Muscle layer of duodenum (tissue), 2 donors: ENCODE measurements around the gene DVL1.

Source experiments
- H3K27ac ChIP-seq: one replicate; pipeline ENCODE4 v1.7.0; 2013; ENCODE audit warnings: mild to moderate bottlenecking, low read length
- H3K27me3 ChIP-seq: one replicate; pipeline ENCODE4 v1.7.0; 2013; ENCODE audit warnings: low read depth, mild to moderate bottlenecking, control low read depth, low read length
- H3K36me3 ChIP-seq, 2 donors: one replicate each; pipeline ENCODE4 v1.7.0; 2013; ENCODE audit warnings: low read length in 2 of 2, control low read depth in 1 of 2, mild to moderate bottlenecking in 1 of 2; ENCODE audit not compliant: insufficient read depth in 2 of 2, control insufficient read depth in 1 of 2
- H3K4me1 ChIP-seq, 2 donors: one replicate each; pipeline ENCODE4 v1.7.0; 2013; ENCODE audit warnings: low read length in 2 of 2, mild to moderate bottlenecking in 2 of 2, control low read depth in 1 of 2, moderate library complexity in 1 of 2; ENCODE audit not compliant: insufficient read depth in 2 of 2, control insufficient read depth in 1 of 2
- H3K4me3 ChIP-seq, 2 donors: one replicate each; pipeline ENCODE4 v1.7.0; 2013; ENCODE audit warnings: low read length in 2 of 2, low read depth in 1 of 2, mild to moderate bottlenecking in 1 of 2
- H3K9me3 ChIP-seq, 2 donors: one replicate each; pipeline ENCODE4 v1.7.0; 2013; ENCODE audit warnings: low read length in 2 of 2, control low read depth in 1 of 2, mild to moderate bottlenecking in 1 of 2; ENCODE audit not compliant: control insufficient read depth in 1 of 2
- donor health status: healthy.

DVL1 gene

GRCh38 chr1:1298861-1299685, 50.1 kb downstream of the DVL1 start:
- peaks cover 0 to 34% of the 10 kb centered on the region in 2 donors for H3K36me3 ChIP-seq

GRCh38 chr1:1297802-1298424, 51.3 kb downstream of the DVL1 start:
- Histone ChIP-seq H3K27me3 (no peaks in the 10 kb centered on the region), H3K4me1 (peaks cover 0 to 4% of the 10 kb centered on the region in 2 donors), H3K27ac (no peak overlapping the region), H3K4me3 (no peak overlapping the region), H3K36me3 (peaks cover 0 to 35% of the 10 kb centered on the region in 2 donors), H3K9me3 (no peaks in the 10 kb centered on the region)

More at GRCh38 chr1:1298861-1299685, 50.1 kb downstream of the DVL1 start:
- H3K4me3 ChIP-seq, result no peak overlapping the region
- H3K27me3 ChIP-seq, result no peaks in the 10 kb centered on the region
- H3K9me3 ChIP-seq, result no peaks in the 10 kb centered on the region
- peaks cover 0 to 12% of the 10 kb centered on the region in 2 donors for H3K4me1 ChIP-seq
- H3K27ac ChIP-seq, result no peak overlapping the region

- H3K27ac ChIP-seq, result no peak overlapping the region
- peaks cover 0 to 8% of the 10 kb centered on the region in 2 donors for H3K4me1 ChIP-seq
- H3K4me3 ChIP-seq, result no peak overlapping the region
- H3K36me3 ChIP-seq, result peaks cover 0 to 35% of the 10 kb centered on the region in 2 donors
- H3K9me3 ChIP-seq, result no peaks in the 10 kb centered on the region
- H3K27me3 ChIP-seq, result no peaks in the 10 kb centered on the region
Observed at GRCh38 chr1:1296070-1297061, 52.9 kb downstream of the DVL1 start.

GRCh38 chr1:1295154-1295923, 53.9 kb downstream of the DVL1 start:
- H3K4me1 ChIP-seq, result peaks cover 0 to 13% of the 10 kb centered on the region in 2 donors
- H3K27ac ChIP-seq, result no peak overlapping the region
- no peak overlapping the region for H3K4me3 ChIP-seq
- no peaks in the 10 kb centered on the region for H3K27me3 ChIP-seq
- no peaks in the 10 kb centered on the region for H3K9me3 ChIP-seq
- H3K36me3 ChIP-seq, result peaks cover 0 to 35% of the 10 kb centered on the region in 2 donors

- Histone ChIP-seq H3K27ac (no peak overlapping the region), H3K27me3 (no peaks in the 10 kb centered on the region), H3K9me3 (no peaks in the 10 kb centered on the region), H3K4me3 (no peak overlapping the region), H3K4me1 (peaks cover 0 to 13% of the 10 kb centered on the region in 2 donors), H3K36me3 (peaks cover 0 to 35% of the 10 kb centered on the region in 2 donors)
Observed at GRCh38 chr1:1294250-1294890, 54.8 kb downstream of the DVL1 start.

- no peak overlapping the region for H3K4me3 ChIP-seq
- H3K27ac ChIP-seq, result no peak overlapping the region
- peaks cover 0 to 35% of the 10 kb centered on the region in 2 donors for H3K36me3 ChIP-seq
- H3K27me3 ChIP-seq, result no peaks in the 10 kb centered on the region
- H3K4me1 ChIP-seq, result peaks cover 0 to 8% of the 10 kb centered on the region in 2 donors
- no peaks in the 10 kb centered on the region for H3K9me3 ChIP-seq
Observed at GRCh38 chr1:1293263-1294249, 55.7 kb downstream of the DVL1 start.

- Histone ChIP-seq H3K36me3 (peaks cover 0 to 32% of the 10 kb centered on the region in 2 donors), H3K9me3 (no peaks in the 10 kb centered on the region), H3K4me1 (peaks cover 0 to 8% of the 10 kb centered on the region in 2 donors), H3K4me3 (no peak overlapping the region), H3K27me3 (no peaks in the 10 kb centered on the region), H3K27ac (no peak overlapping the region)
Observed at GRCh38 chr1:1292851-1293250, 56.4 kb downstream of the DVL1 start.

- H3K4me3 ChIP-seq, result no peak overlapping the region
- no peaks in the 10 kb centered on the region for H3K9me3 ChIP-seq
- peaks cover 0 to 29% of the 10 kb centered on the region in 2 donors for H3K36me3 ChIP-seq
- H3K4me1 ChIP-seq, result peaks cover 0 to 8% of the 10 kb centered on the region in 2 donors
- no peak overlapping the region for H3K27ac ChIP-seq
- H3K27me3 ChIP-seq, result no peaks in the 10 kb centered on the region
Observed at GRCh38 chr1:1292442-1292779, 56.8 kb downstream of the DVL1 start.

GRCh38 chr1:1291548-1292441, 57.4 kb downstream of the DVL1 start:
- Histone ChIP-seq H3K27ac (no peak overlapping the region), H3K9me3 (no peaks in the 10 kb centered on the region), H3K4me3 (no peak overlapping the region), H3K4me1 (peaks cover 0 to 8% of the 10 kb centered on the region in 2 donors), H3K27me3 (no peaks in the 10 kb centered on the region), H3K36me3 (peaks cover 0 to 27% of the 10 kb centered on the region in 2 donors)
